Osteoblast (primary cell): ENCODE data around the gene HPRT1. TPM values are rescaled to one million over a fixed set of nuclear protein-coding genes. Genes with fewer than 3 reads are reported as not detected.
A peak's percentile ranks its signal among the peaks of the same experiment; 100 is the strongest.

Source experiments
- DNase-seq: peaks from one replicate; pipeline ENCODE4 v3.0.0; 2011; ENCODE audit warnings: low spot score, mixed read lengths; ENCODE audit not compliant: insufficient read length; ENCODE audit errors: missing footprints
- H2AFZ ChIP-seq: 2 replicates; pipeline ENCODE4 v1.6.0; 2011; ENCODE audit warnings: mild to moderate bottlenecking, low read length
- H3K27ac ChIP-seq: 2 replicates; pipeline ENCODE4 v1.5.1; 2011; ENCODE audit warnings: mild to moderate bottlenecking, low read depth, low read length, moderate library complexity
- H3K27me3 ChIP-seq: 2 replicates; pipeline ENCODE4 v1.6.0; 2012; ENCODE audit warnings: mild to moderate bottlenecking, control low read depth, inconsistent platforms, low read length, moderate library complexity; ENCODE audit not compliant: insufficient read depth
- H3K36me3 ChIP-seq: 2 replicates; pipeline ENCODE4 v1.5.1; 2011; ENCODE audit warnings: mild to moderate bottlenecking, low read length, control low read depth, moderate library complexity; ENCODE audit not compliant: insufficient read depth
- H3K4me1 ChIP-seq: 2 replicates; pipeline ENCODE4 v1.5.1; 2011; ENCODE audit warnings: mild to moderate bottlenecking, low read length, control low read depth, moderate library complexity; ENCODE audit not compliant: insufficient read depth
- H3K4me2 ChIP-seq: 2 replicates; pipeline ENCODE4 v1.6.0; 2011; ENCODE audit warnings: mild to moderate bottlenecking, low read length; ENCODE audit not compliant: insufficient read depth
- H3K4me3 ChIP-seq: fragments of 200-600 bp; sonication (generic); 3 replicates; pipeline ENCODE4 v1.5.1; 2012; ENCODE audit warnings: mild to moderate bottlenecking, low read length, inconsistent platforms; ENCODE audit not compliant: insufficient read depth
- H3K79me2 ChIP-seq: 2 replicates; pipeline ENCODE4 v1.6.0; 2012; ENCODE audit warnings: mild to moderate bottlenecking, low read length, control low read depth, inconsistent platforms; ENCODE audit not compliant: insufficient read depth
- H3K9me3 ChIP-seq: 2 replicates; pipeline ENCODE4 v1.5.1; 2011; ENCODE audit warnings: low read depth, low read length, control low read depth
- H4K20me1 ChIP-seq: 2 replicates; pipeline ENCODE4 v1.6.0; 2012; ENCODE audit warnings: mild to moderate bottlenecking, low read length, control low read depth; ENCODE audit not compliant: insufficient read depth
- total RNA-seq: library from RNA; depleted of rRNA; stranded (reverse); fragments of >200 nt; gene quantifications from 2 replicates; pipeline ENCODE4 v1.2.3, GENCODE V29; 2012
- TF ChIP-seq, protein P1 (sequence below): IDR thresholded peaks from 2 replicates; pipeline ENCODE4 v1.5.1; 2011; ENCODE audit warnings: mild to moderate bottlenecking, low read depth, low read length, moderate library complexity; ENCODE audit errors: extremely low read depth

Gene HPRT1
- total RNA-seq, 1 donor: 6.2 TPM

DNA sequence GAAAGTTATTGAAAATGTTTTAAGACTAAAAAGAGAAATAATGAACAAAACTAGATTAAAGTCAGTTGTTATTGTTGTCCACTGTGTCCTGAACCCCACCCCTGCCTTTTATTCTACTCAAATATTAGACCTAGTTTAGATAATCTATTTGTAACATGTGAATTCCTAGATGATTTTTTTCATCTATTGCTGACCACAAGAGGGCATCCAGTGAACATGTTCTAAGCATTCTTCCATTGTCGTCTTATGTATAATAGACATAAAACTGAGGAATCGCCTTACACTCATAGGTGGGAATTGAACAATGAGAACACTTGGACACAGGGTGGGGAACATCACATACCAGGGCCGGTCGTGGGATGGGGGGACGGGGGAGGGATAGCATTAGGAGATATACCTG is 36.4 kb upstream of the HPRT1 start:
- H2AFZ ChIP-seq: no peak overlapping the region
- TF ChIP-seq, protein P1, sequence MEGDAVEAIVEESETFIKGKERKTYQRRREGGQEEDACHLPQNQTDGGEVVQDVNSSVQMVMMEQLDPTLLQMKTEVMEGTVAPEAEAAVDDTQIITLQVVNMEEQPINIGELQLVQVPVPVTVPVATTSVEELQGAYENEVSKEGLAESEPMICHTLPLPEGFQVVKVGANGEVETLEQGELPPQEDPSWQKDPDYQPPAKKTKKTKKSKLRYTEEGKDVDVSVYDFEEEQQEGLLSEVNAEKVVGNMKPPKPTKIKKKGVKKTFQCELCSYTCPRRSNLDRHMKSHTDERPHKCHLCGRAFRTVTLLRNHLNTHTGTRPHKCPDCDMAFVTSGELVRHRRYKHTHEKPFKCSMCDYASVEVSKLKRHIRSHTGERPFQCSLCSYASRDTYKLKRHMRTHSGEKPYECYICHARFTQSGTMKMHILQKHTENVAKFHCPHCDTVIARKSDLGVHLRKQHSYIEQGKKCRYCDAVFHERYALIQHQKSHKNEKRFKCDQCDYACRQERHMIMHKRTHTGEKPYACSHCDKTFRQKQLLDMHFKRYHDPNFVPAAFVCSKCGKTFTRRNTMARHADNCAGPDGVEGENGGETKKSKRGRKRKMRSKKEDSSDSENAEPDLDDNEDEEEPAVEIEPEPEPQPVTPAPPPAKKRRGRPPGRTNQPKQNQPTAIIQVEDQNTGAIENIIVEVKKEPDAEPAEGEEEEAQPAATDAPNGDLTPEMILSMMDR: peak; percentile 49
- no peak overlapping the region for H3K4me2 ChIP-seq
- H3K9me3 ChIP-seq: no peaks in the 10 kb centered on the region
- H3K79me2 ChIP-seq: no peaks in the 10 kb centered on the region
- H4K20me1 ChIP-seq: no peaks in the 10 kb centered on the region
- peaks cover 5% of the 10 kb centered on the region for H3K36me3 ChIP-seq
- no peaks in the 10 kb centered on the region for H3K4me1 ChIP-seq
- H3K4me3 ChIP-seq: no peak overlapping the region
- H3K27ac ChIP-seq: no peak overlapping the region
- peak; percentile 13 for DNase-seq
- no peaks in the 10 kb centered on the region for H3K27me3 ChIP-seq

- TF ChIP-seq, protein P1: no peak
- H3K9me3 ChIP-seq: no peaks in the 10 kb centered on the region
Observed at GRCh38 chrX:134426281-134426680, 33.7 kb upstream of the HPRT1 start.

DNA sequence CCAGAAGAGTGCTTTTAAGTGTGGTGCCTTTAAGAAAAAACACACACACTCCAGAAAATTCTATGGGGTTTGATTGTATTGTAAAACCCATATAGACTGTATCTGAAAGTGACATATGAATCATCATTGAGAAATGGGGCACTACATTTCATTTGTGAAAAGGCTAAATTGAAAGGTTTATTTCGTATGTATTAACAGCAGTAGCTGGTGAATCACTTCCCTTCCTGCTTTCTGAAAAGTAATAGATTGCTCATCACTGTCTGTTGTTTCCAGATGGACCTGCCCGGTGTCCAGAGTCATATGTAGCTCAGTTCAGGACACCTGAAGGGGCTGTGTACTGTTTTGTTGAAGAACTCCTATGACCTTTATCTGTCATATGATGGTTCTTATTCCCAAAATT is 28.1 kb upstream of the HPRT1 start:
- H3K4me3 ChIP-seq: no peak overlapping the region
- no peaks in the 10 kb centered on the region for H3K4me1 ChIP-seq
- TF ChIP-seq, protein P1: no peak
- no peaks in the 10 kb centered on the region for H3K79me2 ChIP-seq
- DNase-seq: no peak
- no peak overlapping the region for H3K4me2 ChIP-seq
- no peaks in the 10 kb centered on the region for H3K9me3 ChIP-seq
- no peaks in the 10 kb centered on the region for H4K20me1 ChIP-seq
- H3K36me3 ChIP-seq: no peaks in the 10 kb centered on the region
- H2AFZ ChIP-seq: no peak overlapping the region
- H3K27ac ChIP-seq: no peak overlapping the region
- H3K27me3 ChIP-seq: no peaks in the 10 kb centered on the region

More at GRCh38 chrX:134426281-134426680, 33.7 kb upstream of the HPRT1 start:
- Histone ChIP-seq H3K4me3 (no peak overlapping the region), H2AFZ (no peak overlapping the region), H3K4me1 (no peaks in the 10 kb centered on the region), H3K79me2 (no peaks in the 10 kb centered on the region), H3K36me3 (no peaks in the 10 kb centered on the region), H4K20me1 (no peaks in the 10 kb centered on the region), H3K27me3 (no peaks in the 10 kb centered on the region), H3K4me2 (no peak overlapping the region), H3K27ac (no peak overlapping the region)
- no peak for DNase-seq

GRCh38 chrX:134435894-134436293 is 24.1 kb upstream of the HPRT1 start:
- Histone ChIP-seq H3K27ac (no peak overlapping the region), H3K9me3 (no peaks in the 10 kb centered on the region), H3K36me3 (no peaks in the 10 kb centered on the region), H3K27me3 (no peaks in the 10 kb centered on the region), H3K4me1 (no peaks in the 10 kb centered on the region), H2AFZ (no peak overlapping the region), H3K4me3 (no peak overlapping the region), H3K4me2 (no peak overlapping the region), H4K20me1 (no peaks in the 10 kb centered on the region), H3K79me2 (no peaks in the 10 kb centered on the region)
- no peak for DNase-seq
- TF ChIP-seq, protein P1: no peak
